Natural killer cell (primary cell): ENCODE measurements around the gene KRTAP5-5. TPM values are rescaled to one million over a fixed set of nuclear protein-coding genes. Genes with fewer than 3 reads are reported as not detected.
"Not testable (repeated sequence)": the region's sequence is repeated elsewhere in the genome, so short reads cannot be mapped to it uniquely, and the experiment has no call there.

Source experiments
- ATAC-seq, 3 donors: fragments of 150-1000 bp in 2 of 3; fragments of 200-7000 bp in 1 of 3; cut with Tn5 transposase; 1 replicate in 1 of 3; 2 replicates in 2 of 3; pipeline ENCODE4 v1.10.0; 2021; ENCODE audit warnings: mild to moderate bottlenecking in 2 of 3, moderate library complexity in 2 of 3
- DNase-seq, 2 donors: peaks; one replicate each; pipeline versions ENCODE4 v3.0.0 to v3.0.0-alpha.2; 2013 to 2021; ENCODE audit warnings: mixed read lengths in 1 of 2
- H3K27ac ChIP-seq: one replicate; pipeline ENCODE4 v1.5.1; 2013; ENCODE audit warnings: mild to moderate bottlenecking, low read length
- H3K27me3 ChIP-seq: one replicate; pipeline ENCODE4 v1.6.1; 2013; ENCODE audit warnings: low read length; ENCODE audit not compliant: control insufficient read depth, insufficient read depth
- H3K36me3 ChIP-seq: one replicate; pipeline ENCODE4 v1.6.1; 2013; ENCODE audit warnings: low read length; ENCODE audit not compliant: control insufficient read depth, insufficient read depth
- H3K4me1 ChIP-seq: one replicate; pipeline ENCODE4 v1.6.1; 2013; ENCODE audit warnings: low read length; ENCODE audit not compliant: control insufficient read depth, insufficient read depth
- H3K4me3 ChIP-seq: one replicate; pipeline ENCODE4 v1.5.1; 2013; ENCODE audit warnings: low read length
- H3K9me3 ChIP-seq: one replicate; pipeline ENCODE4 v1.6.1; 2013; ENCODE audit warnings: low read length; ENCODE audit not compliant: control insufficient read depth, insufficient read depth
- H3K27ac Mint-ChIP-seq, 2 donors: one replicate each; pipeline ENCODE4 v1.8.0; 2022; ENCODE audit warnings: mild to moderate bottlenecking in 2 of 2, mixed read lengths in 2 of 2, moderate library complexity in 1 of 2
- H3K27me3 Mint-ChIP-seq, 2 donors: one replicate each; pipeline ENCODE4 v1.8.0; 2022; ENCODE audit warnings: low read depth in 2 of 2, mixed read lengths in 2 of 2
- H3K36me3 Mint-ChIP-seq: one replicate; pipeline ENCODE4 v1.8.0; 2022; ENCODE audit warnings: mixed read lengths
- H3K4me1 Mint-ChIP-seq, 2 donors: one replicate each; pipeline ENCODE4 v1.8.0; 2022; ENCODE audit warnings: mixed read lengths in 2 of 2
- H3K4me3 Mint-ChIP-seq: one replicate; pipeline ENCODE4 v1.8.0; 2022; ENCODE audit warnings: mild to moderate bottlenecking, moderate library complexity, mixed read lengths
- H3K9me3 Mint-ChIP-seq, 2 donors: one replicate each; pipeline ENCODE4 v1.8.0; 2022; ENCODE audit warnings: mixed read lengths in 2 of 2
- CTCF ChIP-seq: fragments of 200-600 bp; IDR thresholded peaks from one replicate; pipeline ENCODE4 v1.8.0; 2022; ENCODE audit warnings: antibody characterized with exemption
- WGBS: methylation state at CpG from one replicate; pipeline ENCODE4 v1.1.7; 2013; ENCODE audit warnings: missing lambda C conversion rate; ENCODE audit not compliant: insufficient coverage; 5-methylcytosine and 5-hydroxymethylcytosine counted together
- intact Hi-C: fragments of 100-400 bp; cut with micrococcal nuclease; formaldehyde crosslinking; loops from one replicate; pipeline ENCODE4 v1.14.2; 2022
- total RNA-seq, 4 donors: library from RNA; stranded (reverse); fragments of 120-200 nt in 1 of 4; gene quantifications; one replicate each; pipeline versions ENCODE4 v1.2.3 to v1.2.4, GENCODE V29; 2013 to 2022

Gene KRTAP5-5
- total RNA-seq, 3 donors from 2014 or later (not counting 1 experiment from before 2014, with no cell fraction given) = not detected

GRCh38 chr11:1586699-1587098 lies 42.9 kb upstream of the KRTAP5-5 start:
- no peaks in the 10 kb centered on the region for H3K9me3 Mint-ChIP-seq
- intact Hi-C loops = no loop called here
- Histone ChIP-seq H3K4me1 (peaks cover 40% of the 10 kb centered on the region), H3K27ac (no peak overlapping the region), H3K27me3 (no peaks in the 10 kb centered on the region), H3K9me3 (no peaks in the 10 kb centered on the region), H3K36me3 (no peaks in the 10 kb centered on the region), H3K4me3 (no peak overlapping the region)
- H3K4me1 Mint-ChIP-seq = peaks cover 13% of the 10 kb centered on the region in 2 donors
- no peak overlapping the region for H3K4me3 Mint-ChIP-seq
- peak overlapping the region in 1 of 2 donors; percentile 26 for H3K27ac Mint-ChIP-seq
- ATAC-seq (no peak), DNase-seq (no peak)
- no peaks in the 10 kb centered on the region for H3K36me3 Mint-ChIP-seq
- 58% methylated on average over 2 of the region's 2 CpGs for WGBS
- peaks cover 6 to 13% of the 10 kb centered on the region in 2 donors for H3K27me3 Mint-ChIP-seq
- no peak for TF ChIP-seq CTCF

- peak overlapping the region; percentile 61 for H3K27ac ChIP-seq
- H3K9me3 Mint-ChIP-seq, H3K27me3 ChIP-seq, H3K4me3 ChIP-seq, H3K9me3 ChIP-seq, H3K36me3 ChIP-seq, H3K36me3 Mint-ChIP-seq, H3K27me3 Mint-ChIP-seq, intact Hi-C loops: not testable (repeated sequence)
- peaks cover 35% of the 10 kb centered on the region for H3K4me1 ChIP-seq
- H3K4me1 Mint-ChIP-seq = peaks cover 13% of the 10 kb centered on the region in 2 donors
- H3K27ac Mint-ChIP-seq = peak overlapping the region; percentile 85 to 90
- 11% methylated on average over 6 of the region's 10 CpGs for WGBS
- H3K4me3 Mint-ChIP-seq = peak overlapping the region; percentile 86
- ATAC-seq = peak; percentile 44 to 65 (median 55)
- DNase-seq = peak in 1 of 2 donors; percentile 69
Measured at GRCh38 chr11:1589191-1589963, 40.2 kb upstream of the KRTAP5-5 start.

GRCh38 chr11:1589996-1590395 lies 39.6 kb upstream of the KRTAP5-5 start:
- Mint-ChIP-seq H3K27me3 (peaks cover under 1 to 11% of the 10 kb centered on the region in 2 donors), H3K27ac (peak overlapping the region in 1 of 2 donors; percentile 85), H3K36me3 (no peaks in the 10 kb centered on the region), H3K4me3 (peak overlapping the region; percentile 31), H3K4me1 (peaks cover 13% of the 10 kb centered on the region in 2 donors), H3K9me3 (no peaks in the 10 kb centered on the region)
- intact Hi-C loops = no loop called here
- peaks cover 29% of the 10 kb centered on the region for H3K4me1 ChIP-seq
- no peak overlapping the region for H3K27ac ChIP-seq
- H3K4me3 ChIP-seq = no peak overlapping the region
- no peaks in the 10 kb centered on the region for H3K36me3 ChIP-seq
- 93% methylated on average over 6 of the region's 6 CpGs for WGBS
- no peak for ATAC-seq
- DNase-seq = no peak
- no peaks in the 10 kb centered on the region for H3K27me3 ChIP-seq
- no peaks in the 10 kb centered on the region for H3K9me3 ChIP-seq
- TF ChIP-seq CTCF = no peak

GRCh38 chr11:1592628-1593027 lies 36.9 kb upstream of the KRTAP5-5 start:
- Mint-ChIP-seq H3K4me1 (peaks cover 20 to 22% of the 10 kb centered on the region in 2 donors), H3K27ac (no peak overlapping the region), H3K36me3 (no peaks in the 10 kb centered on the region), H3K27me3 (peaks cover 27 to 29% of the 10 kb centered on the region in 2 donors), H3K9me3 (no peaks in the 10 kb centered on the region), H3K4me3 (no peak overlapping the region)
- ATAC-seq (no peak), DNase-seq (no peak)
- Histone ChIP-seq H3K9me3 (no peaks in the 10 kb centered on the region), H3K4me1 (peaks cover 23% of the 10 kb centered on the region), H3K27me3 (no peaks in the 10 kb centered on the region), H3K27ac (no peak overlapping the region), H3K4me3 (no peak overlapping the region), H3K36me3 (no peaks in the 10 kb centered on the region)
- 85% methylated on average over 8 of the region's 9 CpGs for WGBS
- TF ChIP-seq CTCF = no peak
- intact Hi-C loops = no loop called here

GRCh38 chr11:1595994-1596575 lies 33.5 kb upstream of the KRTAP5-5 start:
- H3K36me3 Mint-ChIP-seq, DNase-seq, H3K4me1 ChIP-seq, H3K27me3 ChIP-seq, H3K4me1 Mint-ChIP-seq, H3K4me3 ChIP-seq, ATAC-seq, intact Hi-C loops, H3K9me3 Mint-ChIP-seq, H3K4me3 Mint-ChIP-seq, H3K27ac ChIP-seq, H3K9me3 ChIP-seq, H3K36me3 ChIP-seq, H3K27ac Mint-ChIP-seq: not testable (repeated sequence)
- WGBS = 68% methylated on average over 11 of the region's 11 CpGs
- peaks cover 37 to 55% of the 10 kb centered on the region in 2 donors for H3K27me3 Mint-ChIP-seq
